ENCODE measurements around the gene FBXL19. TPM values are rescaled to one million over a fixed set of nuclear protein-coding genes. Genes with fewer than 3 reads are reported as not detected.
A peak's percentile ranks its signal among the peaks of the same experiment; 100 is the strongest.

The FBXL19 gene
- total and polyA plus RNA-seq, 2 of the 13 experiments (the other 11 are each of a cell fraction or from before 2014, with no cell fraction given): 6.0 to 13.7 TPM

DNA sequence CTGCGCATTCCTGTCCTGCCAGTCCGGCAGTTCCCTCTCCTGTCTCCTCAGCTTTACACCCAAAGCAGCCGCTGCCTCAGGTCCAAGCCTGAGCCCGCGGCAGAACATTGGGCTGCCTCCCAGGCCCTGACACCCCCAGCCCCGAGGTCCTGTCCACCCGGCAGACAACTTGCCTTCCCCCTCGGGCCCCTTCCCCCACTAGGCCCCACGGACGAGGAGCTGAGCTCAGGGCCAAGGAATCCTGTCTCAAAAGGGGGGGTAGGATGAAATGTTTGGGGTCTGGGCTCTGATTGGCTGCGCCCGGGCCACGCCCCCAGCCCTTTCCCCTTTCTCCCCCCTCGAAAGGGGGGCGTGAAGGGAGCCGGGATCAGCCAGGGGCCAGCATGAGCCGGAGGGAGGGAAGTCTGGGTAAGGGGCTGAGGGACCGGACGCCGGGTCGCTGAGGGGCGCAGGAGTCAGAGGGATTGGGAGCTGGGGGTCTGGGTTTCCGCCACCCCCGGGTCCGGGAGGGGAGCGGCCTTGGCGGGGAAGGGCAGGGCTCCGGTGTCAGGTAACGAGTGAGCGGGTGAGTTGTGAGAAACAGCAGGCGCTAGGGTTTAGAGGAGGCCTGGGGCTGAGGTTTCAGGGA, 27.0 kb upstream of the FBXL19 start, which contains the start of gene CTF1 (continued):
- TF ChIP-seq, protein P1, sequence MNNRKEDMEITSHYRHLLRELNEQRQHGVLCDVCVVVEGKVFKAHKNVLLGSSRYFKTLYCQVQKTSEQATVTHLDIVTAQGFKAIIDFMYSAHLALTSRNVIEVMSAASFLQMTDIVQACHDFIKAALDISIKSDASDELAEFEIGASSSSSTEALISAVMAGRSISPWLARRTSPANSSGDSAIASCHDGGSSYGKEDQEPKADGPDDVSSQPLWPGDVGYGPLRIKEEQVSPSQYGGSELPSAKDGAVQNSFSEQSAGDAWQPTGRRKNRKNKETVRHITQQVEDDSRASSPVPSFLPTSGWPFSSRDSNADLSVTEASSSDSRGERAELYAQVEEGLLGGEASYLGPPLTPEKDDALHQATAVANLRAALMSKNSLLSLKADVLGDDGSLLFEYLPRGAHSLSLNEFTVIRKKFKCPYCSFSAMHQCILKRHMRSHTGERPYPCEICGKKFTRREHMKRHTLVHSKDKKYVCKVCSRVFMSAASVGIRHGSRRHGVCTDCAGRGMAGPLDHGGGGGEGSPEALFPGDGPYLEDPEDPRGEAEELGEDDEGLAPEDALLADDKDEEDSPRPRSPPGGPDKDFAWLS (CRISPR knock-in tag; IDR thresholded peaks at IDR 0.05; ENCODE audit: borderline replicate concordance): no peak
- TF ChIP-seq ZNF30 (CRISPR knock-in tag; IDR thresholded peaks at IDR 0.05) (0 out of 2 replicates have a peak, but pooled peaks have one; percentile 84), NCOA5 (CRISPR knock-in tag; IDR thresholded peaks at IDR 0.05) (no peak), PRMT3 (CRISPR knock-in tag; IDR thresholded peaks at IDR 0.05; ENCODE audit: borderline replicate concordance, low read depth) (no peak), ZNF160 (CRISPR knock-in tag; IDR thresholded peaks at IDR 0.05) (peak; percentile 51; the same call in 1 of the 2 replicates), ZNF891 (CRISPR knock-in tag; IDR thresholded peaks at IDR 0.05) (peak; percentile 35; the same call in 1 of the 2 replicates), TCF7 (IDR thresholded peaks at IDR 0.05; ENCODE audit: low read depth) (no peak), ZNF430 (CRISPR knock-in tag; IDR thresholded peaks at IDR 0.05) (peak; percentile 76; the same call in 1 of the 2 replicates), PCBP2 (optimal IDR thresholded peaks at IDR 0.05; ENCODE audit: low read depth, low read length, poor library complexity, severe bottlenecking) (no peak), SMC3 (IDR thresholded peaks at IDR 0.05; ENCODE audit: low read length) (no peak), PPARG (CRISPR knock-in tag; conservative IDR thresholded peaks at IDR 0.05) (0 out of 2 replicates have a peak, but pooled peaks have one; percentile 19), TAF1 (CRISPR knock-in tag; IDR thresholded peaks at IDR 0.05) (no peak; the same call in 1 of the 2 replicates)
- TF ChIP-seq, protein P2, sequence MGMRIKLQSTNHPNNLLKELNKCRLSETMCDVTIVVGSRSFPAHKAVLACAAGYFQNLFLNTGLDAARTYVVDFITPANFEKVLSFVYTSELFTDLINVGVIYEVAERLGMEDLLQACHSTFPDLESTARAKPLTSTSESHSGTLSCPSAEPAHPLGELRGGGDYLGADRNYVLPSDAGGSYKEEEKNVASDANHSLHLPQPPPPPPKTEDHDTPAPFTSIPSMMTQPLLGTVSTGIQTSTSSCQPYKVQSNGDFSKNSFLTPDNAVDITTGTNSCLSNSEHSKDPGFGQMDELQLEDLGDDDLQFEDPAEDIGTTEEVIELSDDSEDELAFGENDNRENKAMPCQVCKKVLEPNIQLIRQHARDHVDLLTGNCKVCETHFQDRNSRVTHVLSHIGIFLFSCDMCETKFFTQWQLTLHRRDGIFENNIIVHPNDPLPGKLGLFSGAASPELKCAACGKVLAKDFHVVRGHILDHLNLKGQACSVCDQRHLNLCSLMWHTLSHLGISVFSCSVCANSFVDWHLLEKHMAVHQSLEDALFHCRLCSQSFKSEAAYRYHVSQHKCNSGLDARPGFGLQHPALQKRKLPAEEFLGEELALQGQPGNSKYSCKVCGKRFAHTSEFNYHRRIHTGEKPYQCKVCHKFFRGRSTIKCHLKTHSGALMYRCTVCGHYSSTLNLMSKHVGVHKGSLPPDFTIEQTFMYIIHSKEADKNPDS (CRISPR knock-in tag; IDR thresholded peaks at IDR 0.05): peak; percentile 86; the same call in 1 of the 2 replicates
- TF ChIP-seq, protein P3, sequence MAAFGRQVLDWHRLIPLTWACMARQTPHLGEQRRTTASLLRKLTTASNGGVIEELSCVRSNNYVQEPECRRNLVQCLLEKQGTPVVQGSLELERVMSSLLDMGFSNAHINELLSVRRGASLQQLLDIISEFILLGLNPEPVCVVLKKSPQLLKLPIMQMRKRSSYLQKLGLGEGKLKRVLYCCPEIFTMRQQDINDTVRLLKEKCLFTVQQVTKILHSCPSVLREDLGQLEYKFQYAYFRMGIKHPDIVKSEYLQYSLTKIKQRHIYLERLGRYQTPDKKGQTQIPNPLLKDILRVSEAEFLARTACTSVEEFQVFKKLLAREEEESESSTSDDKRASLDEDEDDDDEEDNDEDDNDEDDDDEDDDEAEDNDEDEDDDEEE (CRISPR knock-in tag; IDR thresholded peaks at IDR 0.05): peak; percentile 54; the same call in 1 of the 2 replicates
- TF ChIP-seq, protein P4, sequence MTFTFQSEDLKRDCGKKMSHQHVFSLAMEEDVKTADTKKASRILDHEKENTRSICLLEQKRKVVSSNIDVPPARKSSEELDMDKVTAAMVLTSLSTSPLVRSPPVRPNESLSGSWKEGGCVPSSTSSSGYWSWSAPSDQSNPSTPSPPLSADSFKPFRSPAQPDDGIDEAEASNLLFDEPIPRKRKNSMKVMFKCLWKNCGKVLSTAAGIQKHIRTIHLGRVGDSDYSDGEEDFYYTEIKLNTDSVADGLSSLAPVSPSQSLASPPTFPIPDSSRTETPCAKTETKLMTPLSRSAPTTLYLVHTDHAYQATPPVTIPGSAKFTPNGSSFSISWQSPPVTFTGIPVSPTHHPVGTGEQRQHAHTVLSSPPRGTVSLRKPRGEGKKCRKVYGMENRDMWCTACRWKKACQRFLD (CRISPR knock-in tag; IDR thresholded peaks at IDR 0.05; ENCODE audit: borderline replicate concordance): peak; percentile 69; the same call in 1 of the 2 replicates
- TF ChIP-seq, protein P5, sequence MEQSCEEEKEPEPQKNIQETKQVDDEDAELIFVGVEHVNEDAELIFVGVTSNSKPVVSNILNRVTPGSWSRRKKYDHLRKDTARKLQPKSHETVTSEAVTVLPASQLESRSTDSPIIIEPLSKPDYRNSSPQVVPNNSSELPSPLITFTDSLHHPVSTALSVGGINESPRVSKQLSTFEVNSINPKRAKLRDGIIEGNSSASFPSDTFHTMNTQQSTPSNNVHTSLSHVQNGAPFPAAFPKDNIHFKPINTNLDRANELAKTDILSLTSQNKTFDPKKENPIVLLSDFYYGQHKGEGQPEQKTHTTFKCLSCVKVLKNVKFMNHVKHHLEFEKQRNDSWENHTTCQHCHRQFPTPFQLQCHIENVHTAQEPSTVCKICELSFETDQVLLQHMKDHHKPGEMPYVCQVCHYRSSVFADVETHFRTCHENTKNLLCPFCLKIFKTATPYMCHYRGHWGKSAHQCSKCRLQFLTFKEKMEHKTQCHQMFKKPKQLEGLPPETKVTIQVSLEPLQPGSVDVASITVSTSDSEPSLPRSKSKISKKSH (CRISPR knock-in tag; IDR thresholded peaks at IDR 0.05; ENCODE audit: borderline replicate concordance): no peak; the same call in 1 of the 2 replicates
- TF ChIP-seq, protein P6, sequence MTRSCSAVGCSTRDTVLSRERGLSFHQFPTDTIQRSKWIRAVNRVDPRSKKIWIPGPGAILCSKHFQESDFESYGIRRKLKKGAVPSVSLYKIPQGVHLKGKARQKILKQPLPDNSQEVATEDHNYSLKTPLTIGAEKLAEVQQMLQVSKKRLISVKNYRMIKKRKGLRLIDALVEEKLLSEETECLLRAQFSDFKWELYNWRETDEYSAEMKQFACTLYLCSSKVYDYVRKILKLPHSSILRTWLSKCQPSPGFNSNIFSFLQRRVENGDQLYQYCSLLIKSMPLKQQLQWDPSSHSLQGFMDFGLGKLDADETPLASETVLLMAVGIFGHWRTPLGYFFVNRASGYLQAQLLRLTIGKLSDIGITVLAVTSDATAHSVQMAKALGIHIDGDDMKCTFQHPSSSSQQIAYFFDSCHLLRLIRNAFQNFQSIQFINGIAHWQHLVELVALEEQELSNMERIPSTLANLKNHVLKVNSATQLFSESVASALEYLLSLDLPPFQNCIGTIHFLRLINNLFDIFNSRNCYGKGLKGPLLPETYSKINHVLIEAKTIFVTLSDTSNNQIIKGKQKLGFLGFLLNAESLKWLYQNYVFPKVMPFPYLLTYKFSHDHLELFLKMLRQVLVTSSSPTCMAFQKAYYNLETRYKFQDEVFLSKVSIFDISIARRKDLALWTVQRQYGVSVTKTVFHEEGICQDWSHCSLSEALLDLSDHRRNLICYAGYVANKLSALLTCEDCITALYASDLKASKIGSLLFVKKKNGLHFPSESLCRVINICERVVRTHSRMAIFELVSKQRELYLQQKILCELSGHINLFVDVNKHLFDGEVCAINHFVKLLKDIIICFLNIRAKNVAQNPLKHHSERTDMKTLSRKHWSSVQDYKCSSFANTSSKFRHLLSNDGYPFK (CRISPR knock-in tag; IDR thresholded peaks at IDR 0.05; ENCODE audit: borderline replicate concordance): peak; percentile 69; the same call in 1 of the 2 replicates

All from HepG2 (cell line).